Keratinocyte (primary cell): ENCODE measurements around the gene NRG3.

Source experiments
- EZH2 ChIP-seq: IDR thresholded peaks from one replicate; pipeline ENCODE4 v1.6.1; 2012; ENCODE audit warnings: inconsistent platforms, mild to moderate bottlenecking, low read length, moderate library complexity
- TF ChIP-seq, protein P1 (sequence below), 3 experiments: IDR thresholded peaks in 1 of 3; conservative IDR thresholded peaks in 1 of 3; optimal IDR thresholded peaks in 1 of 3; 2 replicates in 2 of 3; 3 replicates in 1 of 3; pipeline versions ENCODE3 to v1.5.1; 2011; ENCODE audit warnings: low read length in 3 of 3, mild to moderate bottlenecking in 3 of 3, moderate library complexity in 2 of 3, control low read depth in 1 of 3, inconsistent platforms in 1 of 3; ENCODE audit not compliant: insufficient read depth in 2 of 3; ENCODE audit errors: extremely low read depth in 1 of 3

DNA sequence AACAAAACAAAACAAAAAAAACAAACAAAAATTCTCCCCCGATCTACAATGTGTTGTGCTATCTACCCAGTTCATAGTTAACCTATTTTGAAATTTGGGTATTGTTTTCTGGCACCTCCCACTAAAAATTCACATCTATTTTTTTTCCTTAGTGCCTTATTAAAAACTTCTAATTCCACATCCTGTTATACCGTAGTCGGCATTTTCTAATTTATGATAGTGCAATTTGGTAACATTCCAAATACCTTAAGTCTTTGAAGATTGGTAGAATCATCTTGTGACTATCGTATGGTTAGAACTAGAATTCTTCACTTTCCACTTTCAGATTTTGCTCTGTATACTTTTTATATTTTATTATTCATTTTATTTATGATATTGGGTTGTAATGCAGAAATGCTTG is 4.5 kb upstream of the NRG3 start:
- TF ChIP-seq, protein P1, sequence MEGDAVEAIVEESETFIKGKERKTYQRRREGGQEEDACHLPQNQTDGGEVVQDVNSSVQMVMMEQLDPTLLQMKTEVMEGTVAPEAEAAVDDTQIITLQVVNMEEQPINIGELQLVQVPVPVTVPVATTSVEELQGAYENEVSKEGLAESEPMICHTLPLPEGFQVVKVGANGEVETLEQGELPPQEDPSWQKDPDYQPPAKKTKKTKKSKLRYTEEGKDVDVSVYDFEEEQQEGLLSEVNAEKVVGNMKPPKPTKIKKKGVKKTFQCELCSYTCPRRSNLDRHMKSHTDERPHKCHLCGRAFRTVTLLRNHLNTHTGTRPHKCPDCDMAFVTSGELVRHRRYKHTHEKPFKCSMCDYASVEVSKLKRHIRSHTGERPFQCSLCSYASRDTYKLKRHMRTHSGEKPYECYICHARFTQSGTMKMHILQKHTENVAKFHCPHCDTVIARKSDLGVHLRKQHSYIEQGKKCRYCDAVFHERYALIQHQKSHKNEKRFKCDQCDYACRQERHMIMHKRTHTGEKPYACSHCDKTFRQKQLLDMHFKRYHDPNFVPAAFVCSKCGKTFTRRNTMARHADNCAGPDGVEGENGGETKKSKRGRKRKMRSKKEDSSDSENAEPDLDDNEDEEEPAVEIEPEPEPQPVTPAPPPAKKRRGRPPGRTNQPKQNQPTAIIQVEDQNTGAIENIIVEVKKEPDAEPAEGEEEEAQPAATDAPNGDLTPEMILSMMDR (optimal IDR thresholded peaks at IDR 0.05 in 1 of 3, IDR thresholded peaks at IDR 0.05 in 1 of 3, conservative IDR thresholded peaks at IDR 0.05 in 1 of 3; ENCODE audit: extremely low read depth in 1 of 3, insufficient read depth in 2 of 3, low read length in 3 of 3): no peak
- TF ChIP-seq EZH2: no peak
